Raji (cell line): ENCODE data around the gene EPB41L1.

ENCODE experiments used
- POLR2A ChIP-seq: IDR thresholded peaks from 2 replicates; pipeline ENCODE4 v1.6.1; 2011; ENCODE audit warnings: low read depth, low read length, control low read depth; ENCODE audit not compliant: insufficient read depth

EPB41L1 gene

DNA sequence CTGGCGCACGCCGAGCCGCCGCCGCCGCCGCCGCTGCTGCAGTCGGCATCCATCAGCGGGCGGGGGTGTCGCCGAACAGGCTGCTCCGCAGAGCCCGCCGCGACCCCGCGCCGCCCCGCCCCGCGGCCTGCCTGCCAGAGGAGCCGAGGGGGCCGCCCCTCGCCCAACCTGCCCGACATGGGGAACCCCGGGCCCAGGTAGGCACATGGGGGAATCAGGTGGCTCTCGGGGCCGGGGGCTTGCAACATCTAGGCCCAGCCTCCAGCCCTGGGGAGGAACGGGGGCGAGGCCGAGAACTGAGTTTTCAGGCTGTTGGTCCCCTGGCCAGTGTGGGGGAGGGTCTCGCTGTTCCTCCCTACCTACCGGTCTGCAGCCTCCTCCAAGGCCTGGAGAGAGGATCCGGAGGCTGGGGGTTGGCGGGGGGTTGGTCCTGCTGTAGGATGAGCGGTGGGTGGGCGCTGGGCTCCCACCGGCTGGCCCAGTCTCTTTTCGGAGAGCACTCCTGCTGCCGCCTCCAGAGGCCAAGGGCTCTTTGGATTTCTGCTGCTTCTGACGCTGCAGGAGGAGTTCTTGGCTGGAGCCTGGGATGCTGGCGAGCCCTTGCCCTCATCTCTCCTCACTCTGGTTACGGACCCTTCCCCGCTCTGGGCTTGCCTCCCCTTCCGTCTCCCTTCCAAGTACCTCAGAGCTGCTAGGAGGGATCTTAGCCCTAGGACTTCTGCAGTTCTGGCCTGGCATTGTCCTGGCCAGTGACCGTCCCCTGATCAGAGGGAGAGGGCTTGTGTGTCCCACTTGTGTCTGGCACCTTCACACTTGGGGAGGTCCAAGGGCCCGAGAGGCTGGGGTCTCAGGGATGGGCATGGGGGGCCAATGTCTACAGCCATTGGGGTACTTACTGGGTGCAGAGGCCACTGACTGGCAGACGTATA, at the start of gene EPB41L1:
EPB41L1 (plus strand) TSS at position 41 of the 929 bp plus-strand sequence. CDS start 19,038 bp downstream, outside the sequence.
- TF ChIP-seq POLR2A: no peak

DNA sequence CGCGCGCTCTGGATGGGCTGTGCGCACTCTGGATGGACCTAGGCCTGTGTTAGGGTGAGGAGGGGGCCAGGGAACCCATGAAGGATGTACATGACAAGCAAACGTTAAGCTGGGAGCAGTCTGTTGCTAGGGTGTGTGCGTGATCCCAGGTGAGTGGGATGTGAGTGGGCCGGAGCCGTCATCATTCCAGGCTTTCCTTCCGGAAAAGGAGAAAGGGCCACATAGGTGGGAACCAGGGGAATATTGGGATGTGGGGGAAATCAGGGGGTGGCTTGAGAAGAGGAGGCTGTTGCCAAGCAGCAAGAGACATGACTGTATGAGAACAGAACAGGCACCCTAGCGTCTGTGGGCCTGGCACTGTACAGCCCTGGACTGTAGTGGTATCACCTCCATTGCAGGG, 49.7 kb upstream of the EPB41L1 start:
- TF ChIP-seq POLR2A: no peak

DNA sequence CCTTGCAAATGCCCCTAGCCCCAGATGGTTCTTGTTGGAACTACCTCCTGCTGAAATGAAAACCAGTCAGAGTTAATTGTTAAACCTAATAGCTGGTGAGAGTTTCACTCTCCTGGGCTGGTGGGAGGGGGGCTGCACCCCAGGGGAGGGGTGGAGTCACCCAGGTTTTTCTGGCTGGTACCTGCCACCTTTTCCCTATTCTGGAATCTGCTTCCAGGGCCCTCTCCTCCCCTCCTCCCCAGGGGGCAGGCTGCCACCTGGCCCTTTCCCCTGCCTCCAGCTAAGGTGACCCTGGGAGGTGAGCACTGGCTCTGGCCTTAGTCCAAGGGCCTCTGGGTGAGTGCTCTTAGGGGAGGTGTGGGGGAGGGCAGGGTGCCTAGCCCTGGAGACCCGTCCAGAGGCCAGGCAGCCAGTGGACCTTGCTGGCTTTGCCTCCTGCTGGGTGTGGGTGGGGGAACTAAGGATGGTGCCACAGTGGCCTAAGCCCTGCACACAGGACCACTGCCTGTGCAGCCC, 48.8 kb upstream of the EPB41L1 start:
- no peak for TF ChIP-seq POLR2A

- no peak for TF ChIP-seq POLR2A
Measured at GRCh38 chr20:36106606-36107005, 47.9 kb upstream of the EPB41L1 start.

GRCh38 chr20:36107881-36108280, 46.7 kb upstream of the EPB41L1 start:
- no peak for TF ChIP-seq POLR2A

- TF ChIP-seq POLR2A: no peak
Measured at GRCh38 chr20:36109251-36109947, 45.1 kb upstream of the EPB41L1 start.

DNA sequence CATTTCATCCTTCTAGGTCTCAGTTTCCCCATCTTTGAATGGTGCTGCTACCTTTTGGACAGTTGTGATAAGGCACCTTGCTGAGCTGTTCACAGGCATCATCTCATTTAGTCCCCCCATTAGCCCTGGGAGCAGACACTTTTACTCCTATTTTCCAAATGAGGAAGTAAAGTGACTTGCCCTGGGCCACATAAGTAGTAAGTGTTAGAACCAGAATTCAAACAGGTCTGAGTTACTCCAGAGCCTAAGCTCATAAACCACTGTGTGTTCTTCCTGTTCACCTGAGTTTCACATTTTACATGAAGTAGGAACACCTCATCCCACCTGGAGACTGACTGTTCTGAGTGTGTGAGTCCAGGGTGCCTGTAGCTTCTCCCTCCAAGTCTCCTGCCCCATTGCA, 43.5 kb upstream of the EPB41L1 start:
- TF ChIP-seq POLR2A: no peak

GRCh38 chr20:36112112-36112511, 42.4 kb upstream of the EPB41L1 start:
- no peak for TF ChIP-seq POLR2A

DNA sequence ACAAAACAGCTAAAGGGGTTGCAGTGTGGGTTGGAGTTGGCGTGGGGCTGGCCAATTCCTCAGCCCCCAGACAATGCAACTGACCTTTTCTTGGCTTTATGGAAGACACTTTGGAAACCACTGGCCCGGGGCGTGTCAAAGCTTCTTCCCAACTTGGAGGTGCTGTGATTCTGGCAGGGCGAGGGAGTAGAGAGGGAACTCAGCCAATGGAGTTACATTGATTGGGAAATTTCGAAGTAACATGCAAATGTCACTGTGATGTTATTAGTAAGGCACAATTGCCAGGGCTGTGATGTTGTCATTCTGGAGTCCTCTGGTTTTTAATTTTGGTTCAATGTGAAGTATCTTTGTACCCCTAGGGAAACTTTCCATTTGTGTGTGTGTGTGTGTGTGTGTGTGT, 41.5 kb upstream of the EPB41L1 start:
- no peak for TF ChIP-seq POLR2A

GRCh38 chr20:36113566-36114250, 40.8 kb upstream of the EPB41L1 start:
- TF ChIP-seq POLR2A: no peak

DNA sequence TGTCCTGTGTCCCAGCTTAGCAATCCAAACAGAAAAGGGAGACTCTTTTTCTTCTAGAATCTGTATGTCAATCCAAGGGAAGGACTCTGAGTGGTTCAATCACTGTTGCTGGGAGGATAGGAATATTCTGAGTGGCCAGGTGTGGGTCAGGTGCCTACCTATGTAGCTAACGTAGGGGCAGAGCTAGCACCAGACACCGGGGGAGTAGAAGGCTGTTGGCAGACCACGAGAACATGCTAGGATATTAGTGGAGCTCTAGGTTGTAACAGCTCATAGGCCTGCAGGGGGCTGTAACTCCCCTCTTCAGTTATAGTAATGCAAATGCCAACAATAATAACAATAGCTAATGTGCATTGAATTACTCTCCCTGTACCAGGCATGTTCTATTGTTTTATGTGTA, 39.8 kb upstream of the EPB41L1 start:
- no peak for TF ChIP-seq POLR2A

GRCh38 chr20:36115925-36116324, 38.6 kb upstream of the EPB41L1 start:
- TF ChIP-seq POLR2A: no peak

DNA sequence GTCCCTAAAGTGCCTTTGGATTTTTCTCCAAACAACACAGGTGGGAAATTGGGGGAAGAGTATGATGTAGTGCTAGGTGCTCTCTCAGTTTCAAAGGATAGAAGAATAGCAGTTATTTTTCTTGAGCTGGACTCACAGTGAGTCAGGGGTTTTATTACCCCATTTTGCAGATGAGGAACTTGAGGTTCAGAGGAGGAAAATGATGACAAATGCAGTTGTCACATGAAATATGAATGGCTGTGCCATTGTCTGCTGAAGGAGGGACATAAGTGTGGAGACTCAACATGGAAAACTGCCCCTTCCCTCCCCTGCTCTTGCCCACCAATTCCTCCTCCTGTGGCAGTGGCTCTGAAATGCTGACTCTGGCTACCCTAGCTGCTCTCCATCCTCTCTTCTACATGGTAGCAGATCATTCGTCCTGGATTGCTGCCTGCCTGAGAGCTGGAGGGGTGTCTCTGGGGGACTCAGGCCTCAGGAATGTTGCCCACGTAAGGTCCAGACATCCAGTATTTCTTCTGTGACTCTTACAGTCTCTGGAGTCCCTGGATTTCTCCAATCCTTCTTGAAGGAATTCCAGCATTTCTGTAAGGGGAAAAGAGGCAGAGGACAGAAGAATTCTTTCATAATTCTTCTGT, 37.6 kb upstream of the EPB41L1 start:
- no peak for TF ChIP-seq POLR2A

- no peak for TF ChIP-seq POLR2A
Measured at GRCh38 chr20:36117638-36118037, 36.9 kb upstream of the EPB41L1 start.

DNA sequence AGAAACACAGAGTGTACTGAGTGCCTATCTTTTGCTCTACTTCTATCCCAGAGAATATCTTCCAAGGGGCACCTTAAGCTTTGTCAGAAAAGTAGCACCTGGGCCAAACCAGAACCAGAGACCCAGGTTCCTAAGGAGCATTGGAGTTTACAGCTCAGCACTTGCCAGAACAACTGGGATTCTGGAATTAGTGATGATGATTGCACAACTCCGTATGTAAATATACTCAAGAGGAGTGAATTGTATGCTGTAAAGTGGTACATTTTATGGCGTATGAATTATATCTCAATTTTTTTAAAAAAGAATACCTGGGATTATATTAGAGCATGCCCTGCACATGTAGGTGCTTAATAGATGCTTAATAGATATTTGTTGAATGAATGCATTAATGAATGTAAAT, 36.2 kb upstream of the EPB41L1 start:
- TF ChIP-seq POLR2A: no peak
